ENCODE results near the gene CHRNA10. TPM values are rescaled to one million over a fixed set of nuclear protein-coding genes. Genes with fewer than 3 reads are reported as not detected.
"Not testable (repeated sequence)": the region's sequence is repeated elsewhere in the genome, so short reads cannot be mapped to it uniquely, and the experiment has no call there.

The CHRNA10 gene
- total RNA-seq, 1 experiment from 2014 or later, result 1.9 TPM

- Histone ChIP-seq H3F3A (ENCODE audit: insufficient read depth, low read depth) (no peaks in the 10 kb centered on the region), H3K4me1 (replicated peaks; ENCODE audit: insufficient read depth) (no peaks in the 10 kb centered on the region), H3K79me2 (ENCODE audit: low read depth) (no peaks in the 10 kb centered on the region), H3K9me2 (ENCODE audit: insufficient read depth) (no peaks in the 10 kb centered on the region), H3K4me3 (no peak overlapping the region), H2AFZ (no peak overlapping the region), H3K36me3 (ENCODE audit: low read depth) (no peaks in the 10 kb centered on the region), H3K27ac (no peak overlapping the region), H4K20me1 (ENCODE audit: insufficient read depth) (no peaks in the 10 kb centered on the region), H3K4me2 (no peak overlapping the region), H3K9me3 (ENCODE audit: insufficient read depth, low read depth) (no peaks in the 10 kb centered on the region), H3K27me3 (ENCODE audit: insufficient read depth, low read depth) (peaks cover 7% of the 10 kb centered on the region; the same call in 1 of the 2 replicates)
- intact Hi-C loops (cut with micrococcal nuclease; ENCODE audit: unreplicated experiment), result no loop called here
- BruUV-seq (replicated peaks), result no TSS peak
- TF ChIP-seq, protein P1, sequence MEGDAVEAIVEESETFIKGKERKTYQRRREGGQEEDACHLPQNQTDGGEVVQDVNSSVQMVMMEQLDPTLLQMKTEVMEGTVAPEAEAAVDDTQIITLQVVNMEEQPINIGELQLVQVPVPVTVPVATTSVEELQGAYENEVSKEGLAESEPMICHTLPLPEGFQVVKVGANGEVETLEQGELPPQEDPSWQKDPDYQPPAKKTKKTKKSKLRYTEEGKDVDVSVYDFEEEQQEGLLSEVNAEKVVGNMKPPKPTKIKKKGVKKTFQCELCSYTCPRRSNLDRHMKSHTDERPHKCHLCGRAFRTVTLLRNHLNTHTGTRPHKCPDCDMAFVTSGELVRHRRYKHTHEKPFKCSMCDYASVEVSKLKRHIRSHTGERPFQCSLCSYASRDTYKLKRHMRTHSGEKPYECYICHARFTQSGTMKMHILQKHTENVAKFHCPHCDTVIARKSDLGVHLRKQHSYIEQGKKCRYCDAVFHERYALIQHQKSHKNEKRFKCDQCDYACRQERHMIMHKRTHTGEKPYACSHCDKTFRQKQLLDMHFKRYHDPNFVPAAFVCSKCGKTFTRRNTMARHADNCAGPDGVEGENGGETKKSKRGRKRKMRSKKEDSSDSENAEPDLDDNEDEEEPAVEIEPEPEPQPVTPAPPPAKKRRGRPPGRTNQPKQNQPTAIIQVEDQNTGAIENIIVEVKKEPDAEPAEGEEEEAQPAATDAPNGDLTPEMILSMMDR (conservative IDR thresholded peaks at IDR 0.05), result no peak
- no peak for TF ChIP-seq EZH2 (IDR thresholded peaks at IDR 0.05; ENCODE audit: low read depth)
- ChIA-PET POLR2A (ENCODE audit: unreplicated experiment) (no interaction called here), CTCF (no interaction called here)
- no peak for DNase-seq
Observed at GRCh38 chr11:3655547-3655946, 15.6 kb downstream of the CHRNA10 start.

GRCh38 chr11:3652514-3652913, 18.7 kb downstream of the CHRNA10 start:
- H3K4me1 ChIP-seq (replicated peaks; ENCODE audit: insufficient read depth); BruUV-seq (replicated peaks); H3F3A ChIP-seq (ENCODE audit: insufficient read depth, low read depth); H4K20me1 ChIP-seq (ENCODE audit: insufficient read depth); H3K36me3 ChIP-seq (ENCODE audit: low read depth); H3K79me2 ChIP-seq (ENCODE audit: low read depth); H3K9me3 ChIP-seq (ENCODE audit: insufficient read depth, low read depth); H3K4me3 ChIP-seq; H3K9me2 ChIP-seq (ENCODE audit: insufficient read depth); CTCF ChIA-PET; POLR2A ChIA-PET (ENCODE audit: unreplicated experiment); H3K27ac ChIP-seq; DNase-seq; H3K4me2 ChIP-seq; H2AFZ ChIP-seq; intact Hi-C loops (cut with micrococcal nuclease; ENCODE audit: unreplicated experiment): not testable (repeated sequence)
- peaks cover 22% of the 10 kb centered on the region for H3K27me3 ChIP-seq (ENCODE audit: insufficient read depth, low read depth)

DNA sequence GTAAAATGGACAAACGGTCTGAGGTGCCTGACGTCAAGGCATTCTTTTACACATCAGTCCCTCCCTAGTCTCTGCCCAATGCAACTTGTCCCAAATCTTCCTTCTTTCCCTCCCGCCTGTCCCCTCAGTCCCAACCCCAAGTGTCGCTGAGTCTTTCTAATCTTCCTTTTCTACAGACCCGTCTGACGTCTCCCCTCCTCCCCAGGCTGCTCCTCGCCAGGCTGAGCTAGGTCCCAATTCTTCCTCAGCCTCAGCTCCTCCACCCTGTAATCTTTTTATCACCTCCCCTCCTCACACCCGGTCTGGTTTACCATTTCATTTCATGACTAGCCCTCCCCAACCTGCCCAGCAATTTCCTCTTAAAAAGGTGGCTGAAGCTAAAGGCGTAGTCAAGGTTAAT, 21.8 kb downstream of the CHRNA10 start:
- peaks cover 15% of the 10 kb centered on the region for H3K27me3 ChIP-seq (ENCODE audit: insufficient read depth, low read depth)
- H3K9me2 ChIP-seq (ENCODE audit: insufficient read depth); BruUV-seq (replicated peaks); CTCF ChIA-PET; POLR2A ChIA-PET (ENCODE audit: unreplicated experiment); H3K36me3 ChIP-seq (ENCODE audit: low read depth); H3K27ac ChIP-seq; H3K9me3 ChIP-seq (ENCODE audit: insufficient read depth, low read depth); intact Hi-C loops (cut with micrococcal nuclease; ENCODE audit: unreplicated experiment); DNase-seq; H3K4me1 ChIP-seq (replicated peaks; ENCODE audit: insufficient read depth); H3K4me3 ChIP-seq; H3K4me2 ChIP-seq; H3F3A ChIP-seq (ENCODE audit: insufficient read depth, low read depth); H3K79me2 ChIP-seq (ENCODE audit: low read depth); H4K20me1 ChIP-seq (ENCODE audit: insufficient read depth); H2AFZ ChIP-seq: not testable (repeated sequence)

DNA sequence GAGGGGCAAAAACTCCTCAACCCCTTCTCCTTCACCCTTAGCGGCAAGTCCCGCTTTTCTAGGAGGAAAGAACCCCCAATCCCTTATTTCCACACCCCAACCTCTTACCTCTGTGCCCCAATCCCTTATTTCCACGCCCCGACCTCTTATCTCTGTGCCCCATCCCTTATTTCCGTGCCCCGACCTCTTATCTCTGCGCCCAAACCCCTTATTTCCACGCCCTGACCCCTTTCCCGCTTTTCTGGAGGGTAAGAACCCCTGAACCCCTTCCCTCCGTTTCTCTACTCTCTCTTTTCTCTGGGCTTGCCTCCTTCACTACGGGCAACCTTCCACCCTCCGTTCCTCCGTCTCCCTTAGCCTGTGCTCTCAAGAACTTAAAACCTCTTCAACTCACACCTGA, 22.3 kb downstream of the CHRNA10 start:
- BruUV-seq (replicated peaks); CTCF ChIA-PET: not testable (repeated sequence)

GRCh38 chr11:3645552-3645951, 25.6 kb downstream of the CHRNA10 start:
- Histone ChIP-seq H3K4me3 (no peak overlapping the region), H3K9me3 (ENCODE audit: insufficient read depth, low read depth) (no peaks in the 10 kb centered on the region), H3K27me3 (ENCODE audit: insufficient read depth, low read depth) (peaks cover 15% of the 10 kb centered on the region), H3K27ac (no peak overlapping the region), H3K4me2 (no peak overlapping the region), H3K36me3 (ENCODE audit: low read depth) (no peaks in the 10 kb centered on the region), H3F3A (ENCODE audit: insufficient read depth, low read depth) (no peaks in the 10 kb centered on the region), H3K4me1 (replicated peaks; ENCODE audit: insufficient read depth) (no peaks in the 10 kb centered on the region; the same call in 1 of the 2 replicates), H4K20me1 (ENCODE audit: insufficient read depth) (no peaks in the 10 kb centered on the region), H3K9me2 (ENCODE audit: insufficient read depth) (no peaks in the 10 kb centered on the region), H2AFZ (no peak overlapping the region), H3K79me2 (ENCODE audit: low read depth) (no peaks in the 10 kb centered on the region)
- no TSS peak for BruUV-seq (replicated peaks)
- no peak for DNase-seq
- intact Hi-C loops (cut with micrococcal nuclease; ENCODE audit: unreplicated experiment), result no loop called here
- POLR2A ChIA-PET (ENCODE audit: unreplicated experiment), result no interaction called here
- TF ChIP-seq EZH2 (IDR thresholded peaks at IDR 0.05; ENCODE audit: low read depth), result no peak
- TF ChIP-seq, protein P1 (conservative IDR thresholded peaks at IDR 0.05), result no peak
- CTCF ChIA-PET, result no interaction called here

More for the DNA sequence above, 22.3 kb downstream of the CHRNA10 start:
- H3K4me2 ChIP-seq; H2AFZ ChIP-seq; POLR2A ChIA-PET (ENCODE audit: unreplicated experiment); H3K79me2 ChIP-seq (ENCODE audit: low read depth); H3K9me2 ChIP-seq (ENCODE audit: insufficient read depth); H4K20me1 ChIP-seq (ENCODE audit: insufficient read depth); H3K4me1 ChIP-seq (replicated peaks; ENCODE audit: insufficient read depth); H3K4me3 ChIP-seq; H3F3A ChIP-seq (ENCODE audit: insufficient read depth, low read depth); H3K27ac ChIP-seq; intact Hi-C loops (cut with micrococcal nuclease; ENCODE audit: unreplicated experiment); H3K9me3 ChIP-seq (ENCODE audit: insufficient read depth, low read depth); H3K36me3 ChIP-seq (ENCODE audit: low read depth); DNase-seq: not testable (repeated sequence)
- peaks cover 15% of the 10 kb centered on the region for H3K27me3 ChIP-seq (ENCODE audit: insufficient read depth, low read depth)

Data from PC-9 (cell line).